ENCODE results near the gene LIPH.

- TF ChIP-seq POLR2AphosphoS5 (IDR thresholded peaks at IDR 0.05; ENCODE audit: low read depth, low read length) (no peak), TAF1 (IDR thresholded peaks at IDR 0.05; ENCODE audit: borderline replicate concordance, insufficient read depth, low read length) (no peak), FOXP2 (optimal IDR thresholded peaks at IDR 0.05; ENCODE audit: borderline replicate concordance, extremely low read depth, extremely low read length, insufficient read depth) (no peak), REST (IDR thresholded peaks at IDR 0.05; ENCODE audit: insufficient read depth in 1 of 2, low read depth in 2 of 2, low read length in 2 of 2) (no peak), SIN3A (IDR thresholded peaks at IDR 0.05; ENCODE audit: borderline replicate concordance, insufficient read depth, low read length) (no peak)
Measured at GRCh38 chr3:185530856-185531255, 21.5 kb downstream of the LIPH start.
